AG04449 (cell line): ENCODE data around the gene SIAH1.

Experiments used
- CTCF ChIA-PET: fragments of 350-600 bp; formaldehyde crosslinking; extraction: SDS; loops from one replicate; lab custom pipeline; 2021; ENCODE audit warnings: antibody characterized with exemption; lab: Yijun Ruan, JAX
- POLR2A ChIA-PET: fragments of 400-600, 350-600 bp; formaldehyde crosslinking; extraction: SDS; loops from one replicate; lab custom pipeline; 2020; ENCODE audit warnings: antibody characterized with exemption, inconsistent platforms; lab: Yijun Ruan, JAX
- DNase-seq: peaks from one replicate; pipeline ENCODE4 v3.0.0-alpha.2; 2010; ENCODE audit warnings: low read depth, low spot score
- H3K4me3 ChIP-seq: 2 replicates; pipeline ENCODE4 v1.5.1; 2011; ENCODE audit warnings: low read depth, mild to moderate bottlenecking, control low read depth, low read length
- TF ChIP-seq, protein P1 (sequence below): IDR thresholded peaks from one replicate; pipeline ENCODE4 v1.5.1; 2011; ENCODE audit warnings: mild to moderate bottlenecking, moderate library complexity, low read length, control low read depth, inconsistent platforms; ENCODE audit not compliant: insufficient read depth; ENCODE audit errors: missing control alignments

Gene SIAH1

GRCh38 chr16:48361540-48362144, 23.6 kb downstream of the SIAH1 start:
- ChIA-PET CTCF (interaction anchor here (1.0 to 3.6 kb wide), 7 partner anchors 9 to 269 kb away, joined by 3 to 15 read pairs (median 4); partner anchors contain the start of gene N4BP1), POLR2A (no interaction called here)
- TF ChIP-seq, protein P1, sequence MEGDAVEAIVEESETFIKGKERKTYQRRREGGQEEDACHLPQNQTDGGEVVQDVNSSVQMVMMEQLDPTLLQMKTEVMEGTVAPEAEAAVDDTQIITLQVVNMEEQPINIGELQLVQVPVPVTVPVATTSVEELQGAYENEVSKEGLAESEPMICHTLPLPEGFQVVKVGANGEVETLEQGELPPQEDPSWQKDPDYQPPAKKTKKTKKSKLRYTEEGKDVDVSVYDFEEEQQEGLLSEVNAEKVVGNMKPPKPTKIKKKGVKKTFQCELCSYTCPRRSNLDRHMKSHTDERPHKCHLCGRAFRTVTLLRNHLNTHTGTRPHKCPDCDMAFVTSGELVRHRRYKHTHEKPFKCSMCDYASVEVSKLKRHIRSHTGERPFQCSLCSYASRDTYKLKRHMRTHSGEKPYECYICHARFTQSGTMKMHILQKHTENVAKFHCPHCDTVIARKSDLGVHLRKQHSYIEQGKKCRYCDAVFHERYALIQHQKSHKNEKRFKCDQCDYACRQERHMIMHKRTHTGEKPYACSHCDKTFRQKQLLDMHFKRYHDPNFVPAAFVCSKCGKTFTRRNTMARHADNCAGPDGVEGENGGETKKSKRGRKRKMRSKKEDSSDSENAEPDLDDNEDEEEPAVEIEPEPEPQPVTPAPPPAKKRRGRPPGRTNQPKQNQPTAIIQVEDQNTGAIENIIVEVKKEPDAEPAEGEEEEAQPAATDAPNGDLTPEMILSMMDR = no peak
- H3K4me3 ChIP-seq = no peak overlapping the region
- DNase-seq = no peak

- CTCF ChIA-PET = interaction anchor here (0.9 to 3.6 kb wide), 10 partner anchors 8 to 269 kb away, joined by 3 to 15 read pairs (median 4); partner anchors contain the start of gene N4BP1
- TF ChIP-seq, protein P1 = no peak
Measured at GRCh38 chr16:48361012-48361411, 24.2 kb downstream of the SIAH1 start.

DNA sequence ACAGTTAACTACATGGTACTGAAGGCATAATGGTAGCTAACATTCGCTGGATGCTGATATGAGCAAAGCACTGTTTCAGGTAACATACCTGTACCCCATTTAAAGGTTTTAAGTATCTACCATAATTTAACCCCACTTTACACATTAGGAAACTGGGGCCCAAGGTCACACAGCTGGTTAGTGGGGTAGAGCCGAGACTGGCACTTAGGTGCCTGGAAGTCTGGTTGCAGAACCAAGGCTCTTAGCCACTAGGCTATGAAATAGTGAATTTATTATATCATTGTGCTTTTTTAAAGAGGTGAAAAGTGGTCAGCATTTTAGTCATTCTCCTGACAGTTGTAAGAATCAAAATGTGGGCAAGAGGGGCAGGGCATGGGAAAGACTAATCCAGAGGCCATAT, 25.2 kb downstream of the SIAH1 start:
- H3K4me3 ChIP-seq = no peak overlapping the region
- TF ChIP-seq, protein P1 = no peak
- POLR2A ChIA-PET = no interaction called here
- CTCF ChIA-PET = interaction anchor here (1.1 to 3.6 kb wide), 7 partner anchors 8 to 263 kb away, joined by 3 to 15 read pairs (median 4); no protein-coding TSS in a partner anchor
- DNase-seq = no peak

More at GRCh38 chr16:48361012-48361411, 24.2 kb downstream of the SIAH1 start:
- POLR2A ChIA-PET = no interaction called here
- no peak for DNase-seq
- no peak overlapping the region for H3K4me3 ChIP-seq

GRCh38 chr16:48358419-48358818, 26.8 kb downstream of the SIAH1 start:
- ChIA-PET CTCF (interaction anchor here (1.1 to 3.6 kb wide), 3 partner anchors 8 to 265 kb away, joined by 3 to 12 read pairs (median 5); no protein-coding TSS in a partner anchor), POLR2A (no interaction called here)
- no peak for DNase-seq
- TF ChIP-seq, protein P1 = no peak
- no peak overlapping the region for H3K4me3 ChIP-seq

- POLR2A ChIA-PET = no interaction called here
Measured at GRCh38 chr16:48356633-48357376, 28.4 kb downstream of the SIAH1 start.

More at GRCh38 chr16:48356633-48357376, 28.4 kb downstream of the SIAH1 start:
- H3K4me3 ChIP-seq = no peak overlapping the region
- TF ChIP-seq, protein P1 = no peak
- CTCF ChIA-PET = interaction anchor here (0.8 to 5.3 kb wide), 9 partner anchors 8 to 273 kb away, joined by 3 to 77 read pairs (median 7); no protein-coding TSS in a partner anchor
- no peak for DNase-seq
